ENCODE measurements around the gene CEPT1. TPM values are rescaled to one million over a fixed set of nuclear protein-coding genes. Genes with fewer than 3 reads are reported as not detected.

The CEPT1 gene
- total and polyA plus RNA-seq, 2 donors from 2014 or later: 19.2 to 35.7 TPM

DNA sequence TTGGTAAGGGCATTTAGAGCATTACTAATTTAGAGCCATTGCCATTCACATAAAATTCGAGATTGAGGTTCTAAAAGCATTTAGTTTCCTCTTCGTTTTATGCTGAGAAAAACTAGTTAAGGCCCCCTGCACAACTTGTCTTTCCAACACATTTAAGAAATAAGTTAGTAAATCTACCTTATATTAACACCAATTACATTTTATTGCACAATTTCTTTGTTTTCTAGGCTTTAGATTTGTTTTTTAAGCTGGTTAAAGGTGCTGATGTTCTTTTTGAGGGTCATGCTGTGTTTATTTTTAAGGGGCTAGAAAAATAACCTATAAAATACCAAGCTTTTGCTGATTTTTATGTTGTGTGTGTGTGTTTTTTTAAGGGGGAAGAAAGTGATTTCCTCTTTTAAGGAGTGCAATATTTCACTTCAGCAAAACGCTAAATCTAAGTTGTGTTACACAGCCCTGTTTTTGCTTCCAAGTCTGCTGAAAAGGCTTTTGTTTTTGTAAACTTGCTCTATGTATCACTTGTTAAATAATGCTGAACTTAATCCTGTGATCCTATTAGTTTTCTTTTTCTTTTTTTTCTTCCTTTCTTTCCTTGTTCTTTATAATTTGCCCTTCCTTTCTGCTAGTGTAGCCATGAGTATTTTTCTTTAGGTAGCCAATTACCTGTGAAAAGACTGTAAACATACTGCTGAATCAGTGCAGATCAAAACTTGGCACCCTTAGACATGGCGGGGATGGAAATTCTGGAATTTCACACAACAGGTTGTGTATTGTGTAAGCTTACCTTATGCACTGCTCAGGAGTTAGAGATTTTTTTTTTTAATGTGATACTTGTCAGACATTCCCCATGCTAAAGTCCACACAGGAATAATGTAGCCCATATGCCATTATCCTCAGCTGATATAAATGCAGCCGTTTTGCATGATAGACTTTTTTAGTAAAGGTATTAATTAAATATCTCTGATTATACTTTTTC is 1.5 kb downstream of the CEPT1 start:
- Histone ChIP-seq H3K9ac (ENCODE audit: low read length in 3 of 3) (peak overlapping the region in 2 of 3 donors; percentile 46 to 86), H3K27ac (ENCODE audit: low read depth in 2 of 2, low read length in 2 of 2) (no peak overlapping the region), H3K4me1 (ENCODE audit: control insufficient read depth in 2 of 3, insufficient read depth in 2 of 3, low read depth in 1 of 3, low read length in 3 of 3) (peaks cover 0 to 8% (median 4%) of the 10 kb centered on the region in 3 donors), H3K4me3 (ENCODE audit: low read length in 3 of 3) (peak overlapping the region; percentile 84 to 98 (median 96)), H3K36me3 (ENCODE audit: control insufficient read depth in 2 of 3, insufficient read depth in 3 of 3, low read length in 3 of 3) (no peaks in the 10 kb centered on the region), H3K27me3 (ENCODE audit: control insufficient read depth, insufficient read depth, low read length) (no peaks in the 10 kb centered on the region), H3K9me3 (ENCODE audit: control insufficient read depth in 2 of 3, insufficient read depth in 1 of 3, low read length in 3 of 3) (no peaks in the 10 kb centered on the region)
- intact Hi-C loops (cut with DNase I): no loop called here
- FAIRE-seq (no peak), DNase-seq (no peak)
- TF ChIP-seq, protein P1, sequence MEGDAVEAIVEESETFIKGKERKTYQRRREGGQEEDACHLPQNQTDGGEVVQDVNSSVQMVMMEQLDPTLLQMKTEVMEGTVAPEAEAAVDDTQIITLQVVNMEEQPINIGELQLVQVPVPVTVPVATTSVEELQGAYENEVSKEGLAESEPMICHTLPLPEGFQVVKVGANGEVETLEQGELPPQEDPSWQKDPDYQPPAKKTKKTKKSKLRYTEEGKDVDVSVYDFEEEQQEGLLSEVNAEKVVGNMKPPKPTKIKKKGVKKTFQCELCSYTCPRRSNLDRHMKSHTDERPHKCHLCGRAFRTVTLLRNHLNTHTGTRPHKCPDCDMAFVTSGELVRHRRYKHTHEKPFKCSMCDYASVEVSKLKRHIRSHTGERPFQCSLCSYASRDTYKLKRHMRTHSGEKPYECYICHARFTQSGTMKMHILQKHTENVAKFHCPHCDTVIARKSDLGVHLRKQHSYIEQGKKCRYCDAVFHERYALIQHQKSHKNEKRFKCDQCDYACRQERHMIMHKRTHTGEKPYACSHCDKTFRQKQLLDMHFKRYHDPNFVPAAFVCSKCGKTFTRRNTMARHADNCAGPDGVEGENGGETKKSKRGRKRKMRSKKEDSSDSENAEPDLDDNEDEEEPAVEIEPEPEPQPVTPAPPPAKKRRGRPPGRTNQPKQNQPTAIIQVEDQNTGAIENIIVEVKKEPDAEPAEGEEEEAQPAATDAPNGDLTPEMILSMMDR (IDR thresholded peaks at IDR 0.05; ENCODE audit: borderline replicate concordance, extremely low read depth, insufficient read depth): no peak

DNA sequence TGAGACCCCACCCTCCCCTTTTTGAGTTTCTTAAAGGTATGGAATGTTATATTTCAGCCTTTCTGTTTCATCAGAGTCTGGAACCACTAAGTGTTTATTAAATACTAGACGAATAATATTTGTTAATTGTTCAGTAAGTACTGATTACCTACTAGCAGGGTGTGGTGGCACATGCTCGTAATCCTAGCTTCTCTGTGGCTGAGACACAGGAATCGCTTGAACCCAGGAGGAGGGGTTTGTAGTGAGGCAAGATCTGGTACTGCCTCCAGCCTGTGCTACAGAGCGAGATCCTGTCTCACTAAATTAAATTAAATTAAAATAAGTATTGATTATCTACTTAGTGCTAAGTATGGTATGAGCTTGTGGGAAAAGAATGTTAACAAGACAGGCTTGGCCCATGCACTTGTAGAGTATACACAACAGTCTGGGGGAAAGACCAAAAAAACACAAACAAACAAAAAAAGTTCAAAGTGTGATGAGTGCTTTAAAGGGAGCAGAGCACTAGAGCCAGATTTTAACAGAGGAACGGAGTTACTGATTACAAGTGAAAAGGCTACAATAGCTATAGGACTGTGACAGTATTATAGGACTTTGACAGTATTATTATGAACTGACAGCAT is 2.4 kb downstream of the CEPT1 start:
- Histone ChIP-seq H3K4me1 (ENCODE audit: control insufficient read depth in 2 of 3, insufficient read depth in 2 of 3, low read depth in 1 of 3, low read length in 3 of 3) (peaks cover 0 to 8% (median 4%) of the 10 kb centered on the region in 3 donors), H3K4me3 (ENCODE audit: low read length in 3 of 3) (no peak overlapping the region), H3K9me3 (ENCODE audit: control insufficient read depth in 2 of 3, insufficient read depth in 1 of 3, low read length in 3 of 3) (no peaks in the 10 kb centered on the region), H3K27ac (ENCODE audit: low read depth in 2 of 2, low read length in 2 of 2) (no peak overlapping the region), H3K9ac (ENCODE audit: low read length in 3 of 3) (no peak overlapping the region), H3K36me3 (ENCODE audit: control insufficient read depth in 2 of 3, insufficient read depth in 3 of 3, low read length in 3 of 3) (no peaks in the 10 kb centered on the region), H3K27me3 (ENCODE audit: control insufficient read depth, insufficient read depth, low read length) (no peaks in the 10 kb centered on the region)
- no peak for DNase-seq
- TF ChIP-seq, protein P1 (IDR thresholded peaks at IDR 0.05; ENCODE audit: borderline replicate concordance, extremely low read depth, insufficient read depth): no peak
- FAIRE-seq: no peak
- intact Hi-C loops (cut with DNase I): no loop called here

DNA sequence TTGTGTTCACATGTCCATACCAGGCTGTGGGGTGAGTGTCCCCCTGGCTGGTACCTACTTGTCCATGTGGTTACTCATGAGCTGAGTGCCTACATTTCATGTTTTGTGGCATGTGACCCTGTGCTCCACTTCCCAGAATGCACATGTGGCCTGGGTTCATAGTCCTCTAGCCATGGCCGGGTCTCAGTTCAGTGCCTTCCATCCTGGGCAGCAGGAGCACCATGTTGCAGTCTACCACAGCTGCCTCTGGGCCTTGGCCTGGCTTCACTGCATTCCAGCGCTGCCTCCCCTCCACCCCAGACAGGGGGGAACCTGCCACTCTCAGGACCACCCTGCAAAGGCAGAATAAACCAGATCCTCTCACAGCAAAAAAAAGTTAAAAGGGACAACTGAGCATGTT is 5.5 kb downstream of the CEPT1 start:
- intact Hi-C loops (cut with DNase I): no loop called here
- TF ChIP-seq, protein P1 (IDR thresholded peaks at IDR 0.05; ENCODE audit: borderline replicate concordance, extremely low read depth, insufficient read depth): no peak
- Histone ChIP-seq H3K9ac (ENCODE audit: low read length in 3 of 3) (no peak overlapping the region), H3K36me3 (ENCODE audit: control insufficient read depth in 2 of 3, insufficient read depth in 3 of 3, low read length in 3 of 3) (peaks cover 0 to 21% (median 15%) of the 10 kb centered on the region in 3 donors), H3K4me1 (ENCODE audit: control insufficient read depth in 2 of 3, insufficient read depth in 2 of 3, low read depth in 1 of 3, low read length in 3 of 3) (peaks cover 0 to 6% (median 5%) of the 10 kb centered on the region in 3 donors), H3K27me3 (ENCODE audit: control insufficient read depth, insufficient read depth, low read length) (no peaks in the 10 kb centered on the region), H3K4me3 (ENCODE audit: low read length in 3 of 3) (no peak overlapping the region), H3K27ac (ENCODE audit: low read depth in 2 of 2, low read length in 2 of 2) (no peak overlapping the region), H3K9me3 (ENCODE audit: control insufficient read depth in 2 of 3, insufficient read depth in 1 of 3, low read length in 3 of 3) (no peaks in the 10 kb centered on the region)
- no peak for DNase-seq
- no peak for FAIRE-seq
